Peyer's patch (tissue), 4 donors: ENCODE measurements around the gene HSPB8. TPM values are rescaled to one million over a fixed set of nuclear protein-coding genes. Genes with fewer than 3 reads are reported as not detected.
A peak's percentile ranks its signal among the peaks of the same experiment; 100 is the strongest.

Source experiments
- DNase-seq, 3 donors: peaks; one replicate each; pipeline ENCODE4 v3.0.0-alpha.2; 2017 to 2019
- H3K27ac ChIP-seq, 4 donors: fragments of 200-600 bp; sonication (generic); one replicate each; pipeline ENCODE4 v1.5.1; 2016 to 2019
- H3K27me3 ChIP-seq, 2 donors: fragments of 200-600 bp; sonication (generic); one replicate each; pipeline ENCODE4 v1.5.1; 2019
- H3K36me3 ChIP-seq, 3 donors: fragments of 200-600 bp; sonication (generic); one replicate each; pipeline ENCODE4 v1.5.1; 2016 to 2019
- H3K4me1 ChIP-seq, 4 donors: fragments of 200-600 bp; sonication (generic); one replicate each; pipeline ENCODE4 v1.5.1; 2016 to 2019
- H3K4me3 ChIP-seq, 4 donors: fragments of 200-600 bp; sonication (generic); 1 replicate in 3 of 4; 2 replicates in 1 of 4; pipeline ENCODE4 v1.5.1; 2016 to 2019; ENCODE audit warnings: mild to moderate bottlenecking in 1 of 4
- H3K9me3 ChIP-seq, 4 donors: fragments of 200-600 bp; sonication (generic); one replicate each; pipeline ENCODE4 v1.5.1; 2016 to 2019; ENCODE audit warnings: mild to moderate bottlenecking in 1 of 4
- CTCF ChIP-seq, 6 experiments: fragments of 450-650 bp in 4 of 6; fragments of 200-600 bp in 2 of 6; sonication (generic) in 1 of 6; IDR thresholded peaks; one replicate each; pipeline ENCODE4 v1.5.1; 2017 to 2019; ENCODE audit warnings: antibody characterized with exemption in 6 of 6, mild to moderate bottlenecking in 3 of 6, moderate library complexity in 1 of 6
- POLR2A ChIP-seq, 2 donors: fragments of 450-650 bp; IDR thresholded peaks; one replicate each; pipeline ENCODE4 v1.5.1; 2017; ENCODE audit warnings: antibody characterized with exemption in 2 of 2, mild to moderate bottlenecking in 2 of 2, moderate library complexity in 2 of 2
- total RNA-seq, 4 donors: library from RNA; depleted of rRNA; stranded (reverse); fragments of >200 nt; gene quantifications; one replicate each; pipeline ENCODE4 v1.1.0, GENCODE V29; 2016

Gene HSPB8
- total RNA-seq, 4 donors from 2014 or later = 3.7 to 20.6 (median 8.4) TPM

- no peaks in the 10 kb centered on the region for H3K27me3 ChIP-seq
- TF ChIP-seq POLR2A (IDR thresholded peaks at IDR 0.05) (no peak), CTCF (IDR thresholded peaks at IDR 0.05) (no peak)
- no peaks in the 10 kb centered on the region for H3K9me3 ChIP-seq
- no peak for DNase-seq
- H3K4me1 ChIP-seq = no peaks in the 10 kb centered on the region
- no peak overlapping the region for H3K4me3 ChIP-seq
- no peak overlapping the region for H3K27ac ChIP-seq
- no peaks in the 10 kb centered on the region for H3K36me3 ChIP-seq
These were observed 48.6 kb downstream of the HSPB8 start for GRCh38 chr12:119227292-119227691.

GRCh38 chr12:119229205-119229604, 50.5 kb downstream of the HSPB8 start:
- Histone ChIP-seq H3K36me3 (no peaks in the 10 kb centered on the region), H3K27ac (no peak overlapping the region), H3K9me3 (no peaks in the 10 kb centered on the region), H3K4me3 (no peak overlapping the region), H3K4me1 (no peaks in the 10 kb centered on the region), H3K27me3 (no peaks in the 10 kb centered on the region)
- DNase-seq = no peak
- no peak for TF ChIP-seq POLR2A (IDR thresholded peaks at IDR 0.05)
- no peak for TF ChIP-seq CTCF (IDR thresholded peaks at IDR 0.05)

DNA sequence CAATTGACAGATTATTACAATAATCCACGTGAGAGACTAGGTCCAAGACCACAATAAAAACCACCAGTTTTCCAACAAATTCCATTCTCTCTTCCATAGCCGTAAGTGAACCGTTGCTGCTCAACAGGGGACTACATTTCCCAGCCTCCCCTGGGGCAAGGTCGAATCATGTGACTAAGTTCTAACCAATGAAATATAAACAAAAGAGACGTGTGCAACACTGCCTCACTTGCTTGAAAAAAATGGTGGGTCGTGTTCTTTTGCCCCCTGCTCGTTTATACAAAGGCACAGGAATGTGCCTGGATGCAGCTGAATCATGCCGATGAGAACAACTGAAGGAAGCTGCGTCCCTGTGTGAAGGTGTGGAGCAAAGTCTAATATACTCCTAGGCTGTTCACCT, 51.1 kb downstream of the HSPB8 start:
- no peak for DNase-seq
- H3K4me3 ChIP-seq = no peak overlapping the region
- H3K27ac ChIP-seq = no peak overlapping the region
- H3K9me3 ChIP-seq = no peaks in the 10 kb centered on the region
- no peaks in the 10 kb centered on the region for H3K36me3 ChIP-seq
- no peaks in the 10 kb centered on the region for H3K27me3 ChIP-seq
- TF ChIP-seq POLR2A (IDR thresholded peaks at IDR 0.05) = no peak
- TF ChIP-seq CTCF (IDR thresholded peaks at IDR 0.05) = no peak
- H3K4me1 ChIP-seq = no peaks in the 10 kb centered on the region

DNA sequence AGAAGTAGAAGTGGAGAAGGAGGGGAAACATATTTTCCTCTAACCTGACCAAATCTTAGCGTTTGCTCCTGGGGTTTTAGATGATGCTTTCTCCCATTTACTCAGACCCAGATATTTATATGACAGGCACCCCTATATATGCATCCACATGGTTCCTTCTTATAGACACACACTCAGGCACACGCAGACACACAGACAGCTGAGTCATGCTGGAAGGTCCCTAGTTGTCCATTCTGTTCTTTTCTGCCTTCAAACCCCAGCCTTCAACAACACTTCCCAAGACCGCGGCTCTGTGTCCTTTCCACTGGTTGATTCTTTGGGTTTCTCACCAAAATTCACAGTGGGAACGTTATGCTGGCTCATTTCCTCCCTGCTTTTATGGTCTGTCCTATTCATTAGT, 52.1 kb downstream of the HSPB8 start:
- Histone ChIP-seq H3K4me3 (no peak overlapping the region), H3K27ac (no peak overlapping the region), H3K4me1 (no peaks in the 10 kb centered on the region), H3K27me3 (no peaks in the 10 kb centered on the region), H3K9me3 (no peaks in the 10 kb centered on the region), H3K36me3 (no peaks in the 10 kb centered on the region)
- no peak for TF ChIP-seq CTCF (IDR thresholded peaks at IDR 0.05)
- TF ChIP-seq POLR2A (IDR thresholded peaks at IDR 0.05) = no peak
- no peak for DNase-seq

GRCh38 chr12:119231774-119232173, 53.0 kb downstream of the HSPB8 start:
- no peak overlapping the region for H3K4me3 ChIP-seq
- no peaks in the 10 kb centered on the region for H3K27me3 ChIP-seq
- H3K9me3 ChIP-seq = no peaks in the 10 kb centered on the region
- H3K27ac ChIP-seq = no peak overlapping the region
- TF ChIP-seq POLR2A (IDR thresholded peaks at IDR 0.05) = no peak
- no peak for TF ChIP-seq CTCF (IDR thresholded peaks at IDR 0.05)
- DNase-seq = no peak
- no peaks in the 10 kb centered on the region for H3K36me3 ChIP-seq
- H3K4me1 ChIP-seq = no peaks in the 10 kb centered on the region

DNA sequence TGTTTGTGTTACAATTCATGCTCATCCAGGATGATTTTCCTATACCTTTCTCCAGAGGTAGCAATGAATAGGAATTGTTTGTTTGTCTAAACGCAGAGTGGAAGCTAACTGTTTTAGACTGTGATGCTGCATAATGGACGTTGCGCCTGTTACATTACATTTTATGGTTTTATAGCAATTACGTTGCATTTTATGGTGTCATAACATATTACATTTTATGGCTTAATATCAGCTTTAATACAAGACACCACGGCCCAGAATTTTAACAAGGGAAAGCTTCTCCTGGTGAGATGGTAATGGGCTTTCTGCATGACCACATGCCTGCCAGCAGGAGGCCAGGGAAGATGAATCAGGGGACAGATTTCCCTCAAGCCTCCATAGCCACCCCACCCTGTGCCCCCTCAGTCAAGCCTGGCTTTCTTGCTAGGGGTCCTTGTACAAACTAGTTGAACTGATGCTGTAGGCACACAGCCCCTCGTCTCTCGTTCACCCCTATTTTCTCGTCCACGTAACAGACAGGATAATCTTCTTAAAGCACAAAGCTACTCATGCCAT, 56.5 kb downstream of the HSPB8 start:
- no peak overlapping the region for H3K27ac ChIP-seq
- TF ChIP-seq POLR2A (IDR thresholded peaks at IDR 0.05) = no peak
- peak in 1 of 6 experiments; percentile 14 for TF ChIP-seq CTCF (IDR thresholded peaks at IDR 0.05)
- DNase-seq = no peak

More for the DNA sequence above, 56.5 kb downstream of the HSPB8 start:
- no peaks in the 10 kb centered on the region for H3K4me1 ChIP-seq
- H3K4me3 ChIP-seq = no peak overlapping the region
- H3K27me3 ChIP-seq = no peaks in the 10 kb centered on the region
- H3K9me3 ChIP-seq = no peaks in the 10 kb centered on the region
- H3K36me3 ChIP-seq = no peaks in the 10 kb centered on the region
